NCI-H2107 (cell line): ENCODE data around the gene SCRN2.

ENCODE experiments used
- DNase-seq: peaks from one replicate; lab custom pipeline; 2025; lab: John Stamatoyannopoulos, UW

SCRN2 gene

GRCh38 chr17:47872019-47872650, 31.1 kb upstream of the SCRN2 start:
- DNase-seq: no peak

- DNase-seq: no peak
These were observed 30.0 kb upstream of the SCRN2 start for GRCh38 chr17:47871048-47871447.

GRCh38 chr17:47870056-47870455, 29.0 kb upstream of the SCRN2 start:
- no peak for DNase-seq

- no peak for DNase-seq
These were observed 28.0 kb upstream of the SCRN2 start for GRCh38 chr17:47869114-47869513.

GRCh38 chr17:47867813-47868533, 26.9 kb upstream of the SCRN2 start:
- no peak for DNase-seq

GRCh38 chr17:47866941-47867340, 25.9 kb upstream of the SCRN2 start:
- no peak for DNase-seq

GRCh38 chr17:47864791-47865216, 23.7 kb upstream of the SCRN2 start:
- DNase-seq: no peak

- DNase-seq: no peak
These were observed 21.8 kb upstream of the SCRN2 start for GRCh38 chr17:47862621-47863440.

GRCh38 chr17:47860386-47860785, 19.3 kb upstream of the SCRN2 start:
- DNase-seq: no peak

GRCh38 chr17:47857551-47858455, 16.7 kb upstream of the SCRN2 start:
- no peak for DNase-seq

- no peak for DNase-seq
These were observed 15.8 kb upstream of the SCRN2 start for GRCh38 chr17:47856830-47857229.

- DNase-seq: no peak
These were observed 14.7 kb upstream of the SCRN2 start for GRCh38 chr17:47855737-47856136.

GRCh38 chr17:47853616-47854015, 12.5 kb upstream of the SCRN2 start:
- DNase-seq: no peak

GRCh38 chr17:47852113-47852949, 11.3 kb upstream of the SCRN2 start:
- no peak for DNase-seq

GRCh38 chr17:47851764-47852112, 10.7 kb upstream of the SCRN2 start:
- DNase-seq: no peak

- DNase-seq: peak; percentile 48
These were observed 9.9 kb upstream of the SCRN2 start, which contains the start of gene SP6 for GRCh38 chr17:47850692-47851573. TSS of gene SP6 (minus strand) at chr17:47851163. CDS start at chr17:47848429, 2,734 bp downstream.

GRCh38 chr17:47850373-47850691, 9.3 kb upstream of the SCRN2 start:
- no peak for DNase-seq

- DNase-seq: no peak
These were observed 7.1 kb upstream of the SCRN2 start for GRCh38 chr17:47848198-47848513.

- no peak for DNase-seq
These were observed 6.5 kb upstream of the SCRN2 start for GRCh38 chr17:47847341-47848197.
